HG03432 (cell line): Measurements from ENCODE around the gene CMTM8.
"Not testable (repeated sequence)": the region's sequence is repeated elsewhere in the genome, so short reads cannot be mapped to it uniquely, and the experiment has no call there.

Source experiments
- ATAC-seq: cut with Tn5 transposase; IDR thresholded peaks from one replicate; pipeline ENCODE4 v1.9.1; 2021; ENCODE audit warnings: mild to moderate bottlenecking, moderate library complexity; ENCODE audit not compliant: unreplicated experiment

Gene CMTM8

DNA sequence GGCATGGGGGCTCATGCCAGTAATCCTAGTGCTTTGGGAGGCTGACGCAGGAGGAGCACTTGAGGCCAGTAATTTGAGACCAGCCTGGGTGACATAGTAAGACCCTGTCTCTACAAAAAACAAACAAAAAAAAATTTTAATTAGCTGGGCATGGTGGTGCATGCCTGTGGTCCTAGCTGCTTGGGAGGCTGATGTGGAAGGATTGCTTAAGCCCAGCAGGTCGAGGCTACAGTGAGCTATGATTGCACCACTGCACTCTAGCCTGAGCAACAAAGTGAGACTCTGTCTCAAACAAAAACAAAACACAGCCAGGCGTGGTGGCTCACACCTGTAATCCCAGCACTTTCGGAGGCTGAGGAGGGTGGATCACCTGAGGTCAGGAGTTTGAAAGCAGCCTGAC lies 9.7 kb upstream of the CMTM8 start:
- ATAC-seq, result not testable (repeated sequence)

DNA sequence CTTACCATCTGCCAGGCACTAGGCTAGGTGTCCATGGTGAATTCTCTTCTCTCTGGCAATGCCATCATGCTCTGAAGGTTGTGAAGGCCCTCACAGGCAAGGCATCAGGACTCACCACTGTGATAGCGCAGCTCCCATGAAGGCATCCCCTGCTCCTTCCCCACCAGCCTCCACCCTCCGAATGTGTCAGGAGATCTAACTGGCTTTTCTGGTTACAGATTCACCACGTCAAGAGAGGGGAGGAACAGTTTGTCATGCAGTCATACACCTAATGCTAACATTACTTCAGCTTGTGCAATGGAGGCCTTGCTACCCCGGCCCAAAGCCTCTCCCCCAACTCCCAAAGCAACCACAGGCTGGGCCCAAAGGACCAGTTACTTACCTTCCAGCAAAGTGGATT lies 8.9 kb upstream of the CMTM8 start:
- no peak for ATAC-seq

DNA sequence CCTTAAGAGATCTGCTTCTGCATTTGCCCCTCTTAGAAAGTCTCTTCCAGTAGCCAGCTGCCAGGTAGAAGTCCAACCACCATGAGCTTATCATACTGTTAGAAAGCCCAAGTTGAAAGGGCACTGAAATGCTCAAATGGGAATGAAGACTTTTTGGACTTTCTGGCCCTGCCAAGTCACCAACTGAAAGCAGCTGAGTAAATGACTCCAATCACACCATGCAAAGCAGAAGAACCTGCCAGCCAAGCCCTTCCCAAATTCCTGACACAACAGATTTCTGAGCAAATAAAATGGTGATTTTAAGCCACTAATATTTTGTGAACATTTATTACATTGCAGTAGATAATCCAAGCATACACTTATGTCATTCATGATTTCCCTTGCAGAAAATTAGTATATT lies 2.1 kb upstream of the CMTM8 start:
- ATAC-seq, result no peak

DNA sequence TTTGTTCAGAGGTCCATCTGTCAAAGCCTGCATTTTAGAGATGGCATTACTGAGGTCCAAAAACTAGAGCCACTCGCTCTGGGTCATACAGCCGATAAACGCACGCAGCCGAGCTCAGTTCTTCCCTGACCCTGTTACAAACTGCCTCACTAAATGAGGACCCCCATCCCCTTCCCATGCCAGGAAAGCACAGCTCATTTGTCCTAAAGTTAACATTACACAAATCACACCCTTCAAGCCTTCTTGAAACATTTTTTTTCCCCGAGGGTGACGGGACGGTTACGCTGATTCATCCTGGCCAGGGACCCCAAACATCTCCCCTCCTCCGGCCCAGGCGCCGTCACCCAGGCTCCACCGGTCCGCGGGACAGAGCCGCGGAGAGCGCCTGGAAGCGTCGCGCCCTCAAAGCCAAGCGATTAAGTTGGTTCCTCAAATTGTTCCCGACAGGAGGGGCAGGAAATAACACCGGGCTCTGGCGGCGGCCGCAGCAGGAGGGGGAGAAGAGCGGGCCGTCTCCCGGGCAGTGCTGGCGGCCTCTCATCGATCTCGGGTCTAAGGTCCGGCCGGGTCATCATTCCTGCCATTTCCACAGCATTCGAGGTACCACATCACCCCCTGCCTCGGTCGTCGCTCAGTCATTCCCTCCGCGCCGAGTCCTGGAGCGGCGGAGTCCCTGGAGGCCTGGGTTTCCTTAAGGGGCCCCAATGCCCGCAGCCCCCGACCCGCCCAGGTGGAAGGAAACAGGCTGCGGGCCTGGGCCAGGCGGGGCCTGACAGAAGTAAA lies 619 bp upstream of the CMTM8 start:
- ATAC-seq, result peak; percentile 15

DNA sequence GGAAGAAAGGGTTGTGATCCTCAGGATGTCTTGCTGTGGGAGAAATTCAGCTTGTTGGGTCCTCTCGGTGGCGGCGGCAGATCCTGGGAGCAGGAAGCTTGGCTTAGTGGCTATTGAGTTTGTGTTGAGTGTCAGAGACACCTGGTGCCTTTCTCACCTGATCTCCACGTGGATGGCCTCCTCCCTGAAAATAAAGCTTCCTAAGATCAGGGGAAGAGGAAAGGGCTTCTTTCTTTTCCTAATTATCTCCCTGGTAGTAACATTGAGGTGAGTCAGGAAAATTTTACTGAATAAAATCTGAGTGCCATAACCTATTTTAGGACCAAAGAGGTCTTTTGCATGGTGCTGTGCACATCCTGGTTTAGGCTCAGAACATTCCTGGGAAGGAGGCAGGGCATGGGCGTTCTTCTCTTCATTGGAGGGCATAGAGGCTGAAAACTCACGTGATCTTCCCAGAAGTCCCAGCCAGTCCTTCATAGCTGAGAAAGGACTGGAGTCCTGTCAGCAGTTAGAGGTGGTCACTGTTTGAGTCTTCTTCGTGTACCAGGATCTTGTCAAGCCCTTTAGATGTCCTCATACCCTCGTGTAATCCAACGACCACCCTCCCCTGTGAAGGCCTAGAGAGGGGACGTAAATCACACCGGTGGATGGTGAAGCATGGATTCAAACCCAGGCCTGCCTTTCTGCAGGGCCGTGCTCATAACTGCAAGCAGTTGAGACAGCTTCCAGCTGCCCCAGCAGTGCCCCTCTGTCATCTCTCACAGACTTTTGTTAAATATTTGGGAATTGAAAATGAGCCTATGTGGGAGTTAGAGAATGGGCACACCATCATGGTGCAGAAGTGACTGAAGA lies 1.1 kb downstream of the CMTM8 start:
- ATAC-seq, result peak; percentile 10

DNA sequence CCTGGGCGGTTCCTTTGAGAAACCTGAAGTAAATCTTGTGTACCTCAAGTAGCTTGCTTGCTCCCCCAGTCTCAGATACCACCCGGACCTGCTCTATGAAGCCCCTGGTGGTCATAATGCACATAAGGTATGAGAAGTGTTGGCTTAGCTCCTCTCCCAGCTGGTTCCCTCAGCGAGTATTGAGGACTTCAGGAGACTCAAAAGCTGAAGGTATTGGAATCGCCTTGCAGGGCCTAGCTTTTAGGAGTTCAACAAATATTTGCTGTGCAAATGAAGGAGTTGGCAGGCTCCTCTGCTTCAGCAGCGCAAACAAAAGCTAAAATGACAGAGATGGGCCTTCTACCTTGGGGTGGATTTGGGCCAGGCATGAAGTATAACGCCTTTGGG lies 1.7 kb downstream of the CMTM8 start:
- peak; percentile 52 for ATAC-seq

DNA sequence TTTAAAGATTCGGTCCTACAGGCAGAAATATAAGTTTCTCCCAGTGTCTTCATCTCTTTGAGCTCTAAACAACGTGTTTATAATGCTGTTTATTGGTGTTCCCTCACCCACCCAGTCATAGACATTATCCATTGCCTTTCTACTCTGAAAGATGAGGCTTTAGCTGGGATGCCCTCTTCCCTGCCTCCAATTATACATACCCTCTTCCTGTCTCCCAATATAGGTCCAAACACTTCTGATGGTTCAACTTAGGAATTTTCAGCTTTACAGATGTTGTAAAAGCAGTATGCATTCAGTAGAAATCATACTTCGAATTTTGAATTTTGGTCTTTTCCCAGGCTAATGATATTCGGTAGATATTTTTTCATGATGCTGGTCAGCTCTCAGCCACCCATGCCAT lies 2.6 kb downstream of the CMTM8 start:
- ATAC-seq, result no peak

DNA sequence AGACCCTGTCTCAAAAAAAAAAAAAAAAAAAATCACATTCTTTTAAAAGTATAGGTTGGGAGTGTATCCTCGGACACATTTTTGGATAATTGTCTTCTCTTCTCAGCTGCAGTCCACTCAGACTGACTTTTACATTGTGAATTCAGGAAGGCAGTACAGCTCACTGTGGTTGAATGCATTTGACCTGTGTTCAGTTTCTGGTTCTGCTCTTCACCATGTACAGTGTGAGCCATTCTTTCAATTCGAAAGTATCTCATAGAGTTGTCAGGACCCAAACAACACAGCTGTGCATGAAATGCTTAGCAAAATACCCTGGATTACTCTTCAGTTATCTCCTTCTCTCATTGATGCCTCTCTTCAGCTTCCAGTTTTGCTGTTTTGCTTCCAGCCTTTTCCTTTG lies 5.0 kb downstream of the CMTM8 start:
- ATAC-seq, result no peak

DNA sequence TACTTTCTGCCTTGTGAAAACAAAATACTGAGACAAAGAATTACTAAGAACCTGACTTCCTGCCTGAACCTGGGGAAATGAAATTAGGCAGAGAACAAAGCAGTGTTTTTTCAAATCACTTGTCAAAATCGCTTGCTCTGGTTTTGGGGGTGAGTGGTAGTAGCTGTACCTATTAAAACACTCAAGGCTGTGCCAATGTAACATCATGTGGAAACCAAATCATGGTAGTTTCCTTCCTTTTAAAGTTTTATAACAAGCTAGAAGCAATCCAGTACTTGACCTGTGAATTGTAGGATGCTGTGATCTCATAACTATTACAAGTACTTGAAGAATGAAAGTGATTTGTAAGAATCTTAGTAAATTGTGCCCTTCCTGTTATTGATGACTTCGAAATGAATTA lies 6.7 kb downstream of the CMTM8 start:
- no peak for ATAC-seq

DNA sequence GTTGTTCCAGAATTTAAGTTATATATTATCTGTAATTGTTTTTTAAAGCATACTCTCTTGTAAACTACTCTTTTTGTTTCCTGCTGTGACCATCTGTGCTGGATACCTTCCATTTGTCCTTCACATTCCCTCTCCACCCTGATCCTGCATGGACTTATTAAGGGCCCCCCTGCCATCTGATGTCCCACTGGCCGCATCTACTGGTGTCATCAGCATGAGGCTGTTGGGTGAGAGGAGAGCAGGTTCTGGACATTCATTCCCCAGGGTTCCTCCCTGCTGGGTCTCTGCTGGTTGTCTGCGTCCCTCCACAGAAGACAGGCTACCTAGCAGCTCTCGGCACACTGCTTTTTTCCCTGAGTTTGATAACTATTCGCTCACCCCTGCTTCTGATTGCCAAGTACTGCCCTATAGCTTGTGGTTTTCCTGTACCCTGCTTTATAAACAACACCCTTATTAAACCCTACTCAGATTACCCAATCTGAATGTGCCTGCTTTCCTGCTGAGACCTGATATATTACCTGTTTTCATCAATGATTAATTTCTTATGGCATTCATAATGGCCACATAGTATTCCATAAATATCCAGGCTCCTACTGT lies 7.7 kb downstream of the CMTM8 start:
- ATAC-seq, result no peak

DNA sequence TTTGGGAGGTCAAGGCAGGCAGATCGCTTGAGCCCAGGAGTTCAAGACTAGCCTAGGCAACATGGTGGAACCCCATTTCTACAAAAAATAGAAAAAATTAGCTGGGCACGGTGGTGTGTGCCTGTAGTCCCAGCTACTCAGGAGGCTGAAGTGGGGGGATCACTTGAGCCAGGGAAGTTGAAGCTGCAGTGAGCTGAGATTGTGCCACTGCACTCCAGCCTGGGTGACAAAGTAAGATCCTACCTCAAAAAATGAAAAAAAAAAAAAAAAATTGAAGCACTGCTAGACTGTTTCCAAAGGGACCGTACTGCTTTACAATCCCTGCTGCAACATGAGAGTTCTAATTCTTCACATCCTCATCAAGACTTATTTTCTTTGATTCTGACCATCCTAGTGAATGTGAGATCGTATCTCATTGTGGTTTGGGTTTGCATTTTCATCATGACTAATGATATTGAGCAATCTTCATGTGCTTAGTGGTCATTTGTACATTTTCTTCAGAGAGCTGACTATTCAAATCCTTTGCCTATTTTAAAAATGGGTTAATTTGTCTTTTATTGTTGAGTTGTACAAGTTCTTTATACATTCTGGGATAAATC lies 10.8 kb downstream of the CMTM8 start:
- no peak for ATAC-seq

DNA sequence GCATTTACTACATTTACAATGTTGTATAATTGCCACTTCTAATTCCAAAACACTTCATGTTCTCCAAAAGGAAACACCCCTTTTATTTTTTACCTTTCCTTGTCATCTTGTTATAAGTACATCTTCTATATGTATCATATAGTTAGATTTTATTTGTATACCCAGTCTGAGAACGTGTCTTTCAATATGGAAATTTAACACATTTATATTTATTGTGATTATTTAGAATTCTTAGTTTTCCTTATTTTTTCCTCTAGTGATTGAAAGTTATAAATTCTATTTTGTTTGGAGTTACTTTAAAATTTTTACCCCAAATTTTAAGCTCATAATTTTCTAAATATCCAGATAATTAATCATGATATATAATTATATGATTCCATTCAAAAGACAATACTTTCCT lies 15.8 kb downstream of the CMTM8 start:
- ATAC-seq, result no peak

DNA sequence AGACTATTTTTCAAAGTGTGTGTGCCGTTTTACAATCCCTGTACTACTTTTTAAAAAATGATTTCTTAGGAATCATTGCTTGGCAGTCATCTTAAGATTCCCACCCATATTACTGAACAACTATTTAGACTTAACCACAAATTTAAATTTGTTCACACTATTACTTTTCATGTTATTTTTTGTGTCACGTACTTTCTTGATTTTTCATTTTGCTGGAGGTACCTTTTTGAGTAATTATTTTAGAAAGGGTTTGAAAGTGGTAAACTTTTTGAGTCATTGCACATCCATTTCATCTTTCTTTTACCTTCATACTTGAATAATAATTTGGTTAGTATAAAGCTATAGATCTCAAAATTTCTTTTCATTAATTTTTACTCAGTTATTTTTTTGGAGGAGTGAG lies 16.9 kb downstream of the CMTM8 start:
- ATAC-seq, result no peak

DNA sequence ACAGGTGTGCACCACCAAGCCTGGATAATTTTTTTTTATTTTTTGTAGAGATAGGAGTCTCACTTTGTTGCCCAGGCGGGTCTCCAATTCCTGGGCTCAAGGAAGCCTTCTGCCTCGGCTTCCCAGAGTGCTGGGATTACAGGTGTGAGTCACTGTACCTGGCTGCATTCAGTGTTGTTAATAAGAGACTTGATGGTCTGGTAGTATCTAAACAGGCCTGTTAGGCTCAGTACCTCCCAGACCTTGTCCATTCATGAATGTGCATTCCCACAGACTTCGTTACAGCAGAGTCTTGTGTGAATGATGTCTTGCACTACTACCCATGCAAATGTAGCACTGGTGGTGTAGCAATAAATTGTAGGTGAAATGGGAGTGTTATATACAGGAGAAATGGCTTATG lies 17.7 kb downstream of the CMTM8 start:
- ATAC-seq, result no peak

DNA sequence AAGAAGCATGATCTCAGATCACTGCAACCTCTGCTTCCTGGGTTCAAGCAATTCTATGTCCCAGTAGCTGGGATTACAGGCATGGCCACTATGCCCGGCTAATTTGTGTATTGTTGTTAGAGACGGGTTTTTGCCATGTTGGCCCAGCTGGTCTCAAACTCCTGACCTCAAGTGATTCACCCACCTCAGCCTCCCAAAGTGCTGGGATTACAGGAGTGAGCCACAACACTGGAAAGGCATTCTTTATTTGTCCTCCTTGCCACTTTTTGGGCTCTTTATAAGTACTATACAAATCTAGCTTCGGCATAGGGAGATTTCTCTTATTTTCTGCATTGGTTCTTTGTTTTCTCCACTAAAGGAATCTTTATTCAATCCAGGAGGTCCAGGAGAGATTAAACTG lies 18.6 kb downstream of the CMTM8 start:
- no peak for ATAC-seq

DNA sequence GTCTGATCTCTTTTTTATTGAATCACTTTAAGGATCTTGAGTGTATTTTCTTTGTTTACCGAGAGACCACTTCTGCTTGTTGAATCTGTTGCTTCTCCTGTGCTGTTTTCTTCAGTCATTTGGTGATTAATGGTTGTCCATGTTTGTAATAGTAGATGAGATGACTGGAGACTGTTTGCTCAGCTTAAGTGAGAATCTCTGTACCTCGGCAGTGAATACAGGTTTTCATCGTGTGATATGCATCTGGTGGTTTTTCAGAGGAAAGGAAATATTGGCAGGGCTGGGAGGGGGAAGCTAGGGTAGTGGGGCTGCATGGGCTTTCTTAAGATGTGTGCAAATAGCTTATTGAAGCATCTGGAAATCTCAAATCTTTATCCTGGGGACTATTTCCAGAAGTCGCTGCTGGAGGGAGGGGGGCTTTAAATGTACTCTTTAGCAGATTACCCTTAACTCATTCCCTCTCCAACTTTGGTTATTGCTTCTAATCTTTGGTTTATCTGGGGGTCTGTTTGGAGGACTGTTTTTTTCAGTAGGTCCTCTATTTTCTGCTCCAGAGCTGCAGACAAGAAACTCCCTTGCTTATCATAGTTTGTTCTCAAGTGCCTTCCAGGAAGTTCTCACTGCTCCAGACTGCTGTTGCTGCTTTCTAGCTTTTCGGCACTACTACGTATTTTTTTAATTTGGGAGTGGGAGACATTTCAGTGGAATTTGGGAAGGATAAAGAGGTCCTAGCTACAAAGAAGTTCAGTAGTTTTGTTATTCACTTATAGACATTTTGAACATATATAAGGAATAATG lies 19.4 kb downstream of the CMTM8 start:
- no peak for ATAC-seq

DNA sequence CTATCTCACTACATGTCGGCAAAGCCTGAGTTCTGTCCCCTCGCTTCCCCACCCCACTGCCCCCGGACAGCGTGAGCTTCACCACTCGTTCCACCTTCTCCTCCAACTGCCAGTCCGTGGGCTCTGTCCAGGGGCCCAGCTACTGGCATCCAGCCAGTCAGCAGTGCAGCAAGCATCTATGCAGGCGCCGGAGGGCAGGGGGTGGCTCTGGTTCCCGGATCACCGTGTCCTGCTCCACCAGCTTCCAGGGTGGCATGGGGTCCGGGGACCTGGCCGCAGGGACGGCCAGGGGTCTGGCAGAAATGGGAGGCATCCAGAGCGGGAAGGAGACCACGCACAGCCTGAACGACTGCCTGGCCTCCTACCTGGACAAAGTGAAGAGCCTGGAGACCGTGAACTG lies 20.4 kb downstream of the CMTM8 start:
- no peak for ATAC-seq

DNA sequence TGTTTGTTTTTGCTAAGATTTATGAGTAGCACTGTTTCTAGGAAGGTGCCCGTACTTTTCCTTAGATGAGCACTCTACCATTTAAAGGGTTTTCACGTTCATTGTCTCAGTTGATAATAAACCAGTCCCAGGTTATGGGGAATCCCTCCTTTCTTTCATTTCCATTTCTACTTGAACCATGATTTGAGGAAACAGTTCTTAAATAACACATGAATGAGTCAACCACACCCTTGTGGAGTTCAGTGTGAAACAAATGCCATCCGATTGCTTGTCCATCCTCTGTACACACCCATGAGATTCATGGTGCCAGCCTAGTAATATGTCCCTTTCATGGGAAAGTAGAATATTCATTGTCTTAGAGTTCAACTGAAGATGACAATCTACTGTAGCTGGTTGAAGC lies 23.1 kb downstream of the CMTM8 start:
- no peak for ATAC-seq

DNA sequence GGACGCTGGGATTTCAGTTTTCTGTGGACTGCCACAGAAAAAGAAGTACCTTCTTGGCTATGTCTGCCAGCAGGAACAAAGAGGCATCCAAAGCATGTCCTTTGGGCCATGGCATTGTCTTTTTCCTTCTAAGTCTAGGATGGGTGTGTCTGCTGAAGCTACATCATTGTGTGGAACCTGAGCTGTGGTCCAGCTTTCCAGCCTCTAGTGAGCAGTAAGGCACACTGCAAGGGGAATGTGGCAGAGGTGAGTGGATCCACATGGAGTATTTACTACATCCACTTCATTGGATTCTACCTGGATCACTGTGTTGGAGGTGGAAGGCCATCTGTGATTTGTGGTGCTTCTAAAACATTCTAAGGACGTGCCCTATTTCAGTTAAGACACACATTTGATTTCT lies 23.7 kb downstream of the CMTM8 start:
- ATAC-seq, result no peak

DNA sequence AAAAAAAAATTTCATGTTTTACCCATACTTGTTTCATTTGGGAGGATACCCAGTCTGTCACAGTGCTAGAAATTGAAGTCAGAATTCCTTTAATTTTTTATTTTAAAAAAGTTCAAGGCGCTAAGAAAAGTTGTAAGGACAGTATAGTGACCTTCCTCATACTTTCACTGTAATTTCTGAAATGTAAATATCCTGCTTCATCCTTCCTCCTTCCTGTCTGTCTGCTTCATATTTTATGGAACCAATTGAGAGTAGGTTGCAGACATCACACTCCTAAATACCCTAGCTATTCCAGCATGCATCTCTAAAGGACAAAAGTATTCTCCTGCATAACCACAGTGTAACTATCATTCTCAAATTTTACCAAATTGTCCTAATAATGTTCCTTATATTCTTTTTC lies 35.8 kb downstream of the CMTM8 start:
- ATAC-seq, result no peak

DNA sequence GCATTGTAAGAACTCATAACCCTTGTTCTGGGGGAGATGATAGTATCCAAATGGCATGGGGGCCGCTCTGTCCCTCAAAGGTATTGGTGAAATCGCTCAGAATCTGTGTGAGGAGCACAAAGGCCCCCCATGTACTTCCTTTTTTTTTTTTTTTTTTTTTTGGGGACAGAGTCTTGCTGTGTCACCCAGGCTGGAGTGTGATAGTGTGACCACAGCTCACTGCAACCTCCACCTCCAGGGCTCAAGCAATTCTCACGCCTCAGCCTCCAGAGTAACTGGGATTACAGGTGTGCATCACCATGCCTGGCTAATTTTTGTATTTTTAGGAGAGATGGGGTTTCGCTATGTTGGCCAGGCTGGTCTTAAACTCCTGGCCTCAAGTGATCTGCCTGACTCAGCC lies 37.0 kb downstream of the CMTM8 start:
- no peak for ATAC-seq
